HL-60 (cell line): ENCODE data around the gene MINDY1.

ENCODE experiments used
- REST ChIP-seq: IDR thresholded peaks from 2 replicates; pipeline ENCODE4 v1.6.1; 2012; ENCODE audit warnings: low read depth; ENCODE audit not compliant: insufficient replicate concordance
- SPI1 ChIP-seq: IDR thresholded peaks from 2 replicates; pipeline ENCODE4 v1.6.1; 2012; ENCODE audit warnings: low read depth, mild to moderate bottlenecking, borderline replicate concordance
- TF ChIP-seq, protein P1 (sequence below): IDR thresholded peaks from one replicate; pipeline ENCODE4 v1.5.1; 2011; ENCODE audit warnings: low read length, control low read depth, inconsistent platforms; ENCODE audit not compliant: insufficient read depth

- TF ChIP-seq, protein P1, sequence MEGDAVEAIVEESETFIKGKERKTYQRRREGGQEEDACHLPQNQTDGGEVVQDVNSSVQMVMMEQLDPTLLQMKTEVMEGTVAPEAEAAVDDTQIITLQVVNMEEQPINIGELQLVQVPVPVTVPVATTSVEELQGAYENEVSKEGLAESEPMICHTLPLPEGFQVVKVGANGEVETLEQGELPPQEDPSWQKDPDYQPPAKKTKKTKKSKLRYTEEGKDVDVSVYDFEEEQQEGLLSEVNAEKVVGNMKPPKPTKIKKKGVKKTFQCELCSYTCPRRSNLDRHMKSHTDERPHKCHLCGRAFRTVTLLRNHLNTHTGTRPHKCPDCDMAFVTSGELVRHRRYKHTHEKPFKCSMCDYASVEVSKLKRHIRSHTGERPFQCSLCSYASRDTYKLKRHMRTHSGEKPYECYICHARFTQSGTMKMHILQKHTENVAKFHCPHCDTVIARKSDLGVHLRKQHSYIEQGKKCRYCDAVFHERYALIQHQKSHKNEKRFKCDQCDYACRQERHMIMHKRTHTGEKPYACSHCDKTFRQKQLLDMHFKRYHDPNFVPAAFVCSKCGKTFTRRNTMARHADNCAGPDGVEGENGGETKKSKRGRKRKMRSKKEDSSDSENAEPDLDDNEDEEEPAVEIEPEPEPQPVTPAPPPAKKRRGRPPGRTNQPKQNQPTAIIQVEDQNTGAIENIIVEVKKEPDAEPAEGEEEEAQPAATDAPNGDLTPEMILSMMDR = no peak
- TF ChIP-seq SPI1 (no peak), REST (no peak)
These were observed 24.6 kb downstream of the MINDY1 start, which contains the start of gene ANXA9 for GRCh38 chr1:150981805-150982712.
